Esophagus muscularis mucosa (tissue), 4 donors: ENCODE data around the gene MGAT5B.

Source experiments
- CTCF ChIP-seq, 3 experiments: fragments of 200-600 bp in 2 of 3; fragments of 450-650 bp in 1 of 3; sonication (generic) in 2 of 3; IDR thresholded peaks; one replicate each; pipeline ENCODE4 v1.5.1; 2017 to 2019; ENCODE audit warnings: antibody characterized with exemption in 3 of 3, mild to moderate bottlenecking in 2 of 3, moderate library complexity in 1 of 3
- EP300 ChIP-seq: sonication (generic); formaldehyde crosslinking; IDR thresholded peaks from one replicate; pipeline ENCODE4 v1.6.1; 2017; ENCODE audit warnings: antibody characterized with exemption
- POLR2A ChIP-seq: fragments of 450-650 bp; IDR thresholded peaks from one replicate; pipeline ENCODE4 v1.6.1; 2017; ENCODE audit warnings: antibody characterized with exemption, moderate library complexity, mild to moderate bottlenecking, low read depth
- POLR2AphosphoS5 ChIP-seq, 2 donors: sonication (generic); formaldehyde crosslinking; IDR thresholded peaks; one replicate each; pipeline ENCODE4 v1.6.1; 2017; ENCODE audit warnings: antibody characterized with exemption in 2 of 2

- TF ChIP-seq CTCF (IDR thresholded peaks at IDR 0.05) (no peak), EP300 (no peak), POLR2AphosphoS5 (IDR thresholded peaks at IDR 0.05) (no peak), POLR2A (no peak)
Observed at GRCh38 chr17:76840443-76840767, 27.8 kb upstream of the MGAT5B start.
